ENCODE data around the gene RNASE11.
"Not testable (repeated sequence)": the region's sequence is repeated elsewhere in the genome, so short reads cannot be mapped to it uniquely, and the experiment has no call there.

DNA sequence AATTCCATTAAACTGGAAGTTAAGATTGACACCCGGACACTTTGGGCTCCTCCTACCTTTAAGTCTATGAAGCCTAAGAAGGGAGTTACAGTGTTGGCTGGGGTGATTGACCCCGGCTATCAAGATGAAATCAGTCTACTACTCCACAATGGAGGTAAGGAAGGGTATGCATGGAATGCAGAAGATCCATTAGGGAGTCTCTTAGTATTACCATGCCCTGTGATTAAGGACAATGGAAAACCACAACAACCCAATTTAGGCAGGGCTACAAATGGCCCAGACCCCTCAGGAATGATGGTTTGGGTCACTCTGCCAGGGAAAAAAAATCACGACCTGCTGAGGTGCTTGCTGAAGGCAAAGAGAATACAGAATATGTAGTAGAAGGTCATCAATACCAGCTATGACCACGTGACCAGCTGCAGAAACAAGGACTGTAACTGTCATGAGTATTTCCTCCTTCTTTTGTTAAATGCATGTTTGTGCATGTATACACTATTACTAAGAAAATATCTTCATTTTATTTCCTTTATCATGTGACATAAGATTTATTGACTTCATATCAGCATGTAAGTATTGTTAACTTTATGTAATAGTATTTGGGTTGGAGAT is 15.3 kb downstream of the RNASE11 start:
- TF ChIP-seq, protein P1, sequence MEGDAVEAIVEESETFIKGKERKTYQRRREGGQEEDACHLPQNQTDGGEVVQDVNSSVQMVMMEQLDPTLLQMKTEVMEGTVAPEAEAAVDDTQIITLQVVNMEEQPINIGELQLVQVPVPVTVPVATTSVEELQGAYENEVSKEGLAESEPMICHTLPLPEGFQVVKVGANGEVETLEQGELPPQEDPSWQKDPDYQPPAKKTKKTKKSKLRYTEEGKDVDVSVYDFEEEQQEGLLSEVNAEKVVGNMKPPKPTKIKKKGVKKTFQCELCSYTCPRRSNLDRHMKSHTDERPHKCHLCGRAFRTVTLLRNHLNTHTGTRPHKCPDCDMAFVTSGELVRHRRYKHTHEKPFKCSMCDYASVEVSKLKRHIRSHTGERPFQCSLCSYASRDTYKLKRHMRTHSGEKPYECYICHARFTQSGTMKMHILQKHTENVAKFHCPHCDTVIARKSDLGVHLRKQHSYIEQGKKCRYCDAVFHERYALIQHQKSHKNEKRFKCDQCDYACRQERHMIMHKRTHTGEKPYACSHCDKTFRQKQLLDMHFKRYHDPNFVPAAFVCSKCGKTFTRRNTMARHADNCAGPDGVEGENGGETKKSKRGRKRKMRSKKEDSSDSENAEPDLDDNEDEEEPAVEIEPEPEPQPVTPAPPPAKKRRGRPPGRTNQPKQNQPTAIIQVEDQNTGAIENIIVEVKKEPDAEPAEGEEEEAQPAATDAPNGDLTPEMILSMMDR (conservative IDR thresholded peaks at IDR 0.05): not testable (repeated sequence)
- TF ChIP-seq ZFX (IDR thresholded peaks at IDR 0.05): not testable (repeated sequence)

Measured in C4-2B (cell line).